ENCODE measurements around the gene NRXN2.
"Not testable (repeated sequence)": the region's sequence is repeated elsewhere in the genome, so short reads cannot be mapped to it uniquely, and the experiment has no call there.

Gene NRXN2

GRCh38 chr11:64563966-64564365 lies 159.0 kb downstream of the NRXN2 start:
- no peak for ATAC-seq
- DNase-seq, result no peak

DNA sequence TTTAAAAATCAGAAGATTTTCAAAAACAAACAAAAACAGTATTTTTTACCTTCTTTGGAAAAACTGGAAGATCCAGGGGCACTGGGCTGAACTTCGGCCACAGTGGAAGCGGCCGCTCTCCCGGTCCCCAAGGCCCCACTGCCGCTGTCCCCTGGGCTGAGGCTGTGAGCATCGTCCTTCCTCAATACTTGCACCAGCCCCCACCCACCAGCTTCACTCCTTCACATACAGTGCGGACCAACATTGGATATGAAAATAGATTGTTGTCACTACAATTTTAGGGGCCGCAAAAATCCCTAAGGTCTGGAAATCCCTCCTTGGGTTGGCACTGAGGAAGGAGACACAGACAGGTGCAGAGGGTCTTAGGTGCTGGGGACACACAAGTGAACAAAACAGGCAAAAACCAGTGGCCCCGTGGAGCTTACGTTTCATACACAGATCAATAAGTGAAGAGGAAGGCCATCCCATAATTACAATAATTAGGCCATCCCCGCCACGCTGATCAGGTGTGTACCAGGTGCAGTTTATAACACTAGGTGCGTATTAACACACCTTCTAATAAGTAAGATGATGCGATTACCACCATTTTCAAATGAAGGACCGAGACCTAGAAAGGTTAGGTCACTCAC lies 160.2 kb downstream of the NRXN2 start:
- DNase-seq, result no peak
- no peak for ATAC-seq

- no peak for ATAC-seq
Measured at GRCh38 chr11:64561984-64562722, 160.8 kb downstream of the NRXN2 start.

GRCh38 chr11:64561429-64561828 lies 161.6 kb downstream of the NRXN2 start:
- DNase-seq, ATAC-seq: not testable (repeated sequence)

More at GRCh38 chr11:64561984-64562722, 160.8 kb downstream of the NRXN2 start:
- DNase-seq, result no peak

- DNase-seq, result no peak
- no peak for ATAC-seq
Measured at GRCh38 chr11:64560941-64561340, 162.1 kb downstream of the NRXN2 start.

DNA sequence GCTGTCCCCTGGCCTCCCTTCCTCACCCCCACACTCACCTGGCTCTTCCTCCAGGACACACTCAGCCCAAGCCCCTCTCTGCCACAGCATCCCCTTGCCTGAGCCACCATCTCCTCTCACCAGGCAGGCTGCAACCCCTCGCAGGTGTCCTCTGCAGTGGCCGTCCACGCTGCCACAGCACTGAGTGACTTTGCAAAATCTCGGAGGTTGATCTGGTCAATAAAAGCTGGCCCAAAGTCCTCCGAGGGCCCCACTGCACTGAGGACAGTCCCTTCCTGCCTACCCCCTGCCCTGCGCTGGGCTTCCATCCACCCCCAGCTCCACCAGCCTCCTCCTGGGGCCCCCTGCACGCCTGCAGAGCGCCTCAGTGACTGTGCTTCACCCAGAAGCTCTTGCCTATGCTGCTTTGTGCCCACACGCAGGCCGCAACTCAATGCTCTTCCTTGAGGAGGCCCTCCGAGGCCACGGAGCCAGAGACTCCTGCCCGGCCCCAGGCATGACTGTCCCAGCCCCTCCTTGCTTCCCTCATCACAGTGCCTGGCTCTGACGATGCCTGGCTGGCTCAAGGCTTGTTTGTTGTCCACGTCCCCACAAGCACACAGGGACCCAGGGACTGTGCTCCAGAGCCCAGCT lies 162.7 kb downstream of the NRXN2 start:
- DNase-seq (no peak), ATAC-seq (no peak)

DNA sequence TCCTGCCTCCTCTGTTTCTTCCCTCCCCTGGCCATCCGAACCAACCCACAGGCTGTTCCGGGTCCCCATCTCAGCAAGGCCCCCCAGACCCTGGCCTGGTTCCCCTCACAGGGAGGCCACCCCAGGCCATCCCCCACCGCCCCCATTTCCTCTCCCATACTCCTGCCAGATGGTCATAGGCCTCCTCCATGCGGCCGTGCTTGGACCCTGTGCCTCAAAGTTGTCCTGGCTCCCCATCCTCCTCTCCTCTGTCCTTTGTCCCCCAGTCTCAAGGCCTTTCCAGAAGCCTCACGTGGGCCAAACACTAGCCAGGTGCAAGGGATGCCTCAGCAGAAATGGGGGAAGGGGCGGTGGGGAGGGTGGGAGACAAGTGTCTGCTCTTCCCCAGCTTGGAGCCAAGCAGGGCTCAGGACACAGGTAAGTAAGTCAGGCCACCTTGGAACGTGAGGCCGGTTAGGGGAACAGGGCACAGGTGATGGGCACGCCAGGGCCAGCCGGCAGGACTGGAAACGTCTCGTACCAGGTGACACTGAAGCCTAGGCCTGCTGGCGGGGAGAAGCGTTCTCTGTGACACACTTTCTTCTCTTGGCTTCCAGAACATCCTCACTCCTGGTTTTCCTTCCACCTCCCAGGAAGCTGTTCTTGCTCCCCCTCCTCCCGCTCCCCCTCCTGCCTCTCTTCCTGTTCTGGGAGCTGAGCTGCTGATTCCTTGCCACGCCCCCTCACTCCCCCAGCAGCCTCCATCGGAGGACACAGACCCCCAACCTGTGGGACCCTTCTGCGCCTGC lies 163.5 kb downstream of the NRXN2 start:
- ATAC-seq, result no peak

GRCh38 chr11:64558869-64559268 lies 164.1 kb downstream of the NRXN2 start:
- ATAC-seq (no peak), DNase-seq (no peak)

More for the DNA sequence above, 163.5 kb downstream of the NRXN2 start:
- no peak for DNase-seq

- ATAC-seq (no peak), DNase-seq (no peak)
Measured at GRCh38 chr11:64558065-64558745, 164.8 kb downstream of the NRXN2 start.

GRCh38 chr11:64556721-64557250 lies 166.2 kb downstream of the NRXN2 start:
- DNase-seq (no peak), ATAC-seq (no peak)
